GM12878 (cell line): ENCODE results near the gene OGFRL1. TPM values are rescaled to one million over a fixed set of nuclear protein-coding genes. Genes with fewer than 3 reads are reported as not detected.

Experiments
- ATAC-seq: fragments of 200-7000 bp; cut with Tn5 transposase; 3 replicates; pipeline ENCODE4 v1.9.1; 2020; ENCODE audit warnings: mild to moderate bottlenecking, moderate library complexity
- BruUV-seq: library from RNA; stranded (reverse); fragments of 400-500 nt; replicated peaks from 2 replicates; lab custom pipeline; 2021; lab: Mats Ljungman, UMichigan
- CTCF ChIA-PET: fragments of 300-600 bp; sonication (Branson Sonifier 250); formaldehyde crosslinking; extraction: SDS; loops from one replicate; lab custom pipeline; 2021; ENCODE audit warnings: inconsistent platforms; lab: Yijun Ruan, JAX
- POLR2A ChIA-PET: fragments of 350-600 bp; formaldehyde crosslinking; extraction: SDS; loops from one replicate; lab custom pipeline; 2021; ENCODE audit warnings: inconsistent platforms; lab: Charles Lee
- RAD21 ChIA-PET: fragments of 300-600 bp; sonication (Branson Sonifier 250); formaldehyde crosslinking; loops from one replicate; lab custom pipeline; 2023; ENCODE audit warnings: antibody characterized with exemption; ENCODE audit not compliant: unreplicated experiment; lab: Charles Lee
- SMC1A ChIA-PET: fragments of 300-600 bp; sonication (Branson Sonifier 250); formaldehyde crosslinking; loops from one replicate; lab custom pipeline; 2023; ENCODE audit not compliant: unreplicated experiment, uncharacterized antibody; lab: Charles Lee
- DNase-seq: peaks from one replicate; pipeline ENCODE4 v3.0.0-alpha.2; 2011; ENCODE audit warnings: low read depth, low spot score
- FAIRE-seq: peaks from 3 replicates; lab custom pipeline; 2011; peaks lifted over from hg19 to GRCh38; lab: Jason Lieb, UNC
- H2AFZ ChIP-seq: 2 replicates; pipeline ENCODE4 v1.6.0; 2011; ENCODE audit warnings: low read depth, low read length, control low read depth; ENCODE audit not compliant: control insufficient read depth
- H3K27ac ChIP-seq: 2 replicates; pipeline ENCODE4 v1.5.1; 2011; ENCODE audit warnings: control low read depth; ENCODE audit not compliant: control insufficient read depth, insufficient read depth
- H3K27me3 ChIP-seq, 2 experiments: replicated peaks in 1 of 2; 2 replicates each; pipeline versions ENCODE4 v1.6.0 to v1.6.1; 2011; ENCODE audit warnings: low read length in 1 of 2; ENCODE audit not compliant: control insufficient read depth in 2 of 2, insufficient read depth in 2 of 2
- H3K36me3 ChIP-seq, 2 experiments: 2 replicates each; pipeline ENCODE4 v1.5.1; 2011; ENCODE audit warnings: low read length in 1 of 2; ENCODE audit not compliant: control insufficient read depth in 2 of 2, insufficient read depth in 2 of 2
- H3K4me1 ChIP-seq: 2 replicates; pipeline ENCODE4 v1.6.1; 2011; ENCODE audit warnings: mild to moderate bottlenecking, low read length, moderate library complexity, mixed read lengths; ENCODE audit not compliant: control insufficient read depth, insufficient read depth
- H3K4me2 ChIP-seq: 2 replicates; pipeline ENCODE4 v1.6.0; 2011; ENCODE audit warnings: control low read depth; ENCODE audit not compliant: control insufficient read depth, insufficient read depth
- H3K4me3 ChIP-seq: fragments of 200-600 bp; sonication (generic); 2 replicates; pipeline ENCODE4 v1.5.1; 2016
- H3K79me2 ChIP-seq: 2 replicates; pipeline ENCODE4 v1.6.0; 2011; ENCODE audit warnings: low read length; ENCODE audit not compliant: control insufficient read depth, insufficient read depth
- H3K9ac ChIP-seq: 2 replicates; pipeline ENCODE4 v1.8.0; 2011; ENCODE audit warnings: low read length, control low read depth, mixed read lengths; ENCODE audit not compliant: control insufficient read depth, insufficient read depth
- H3K9me3 ChIP-seq: replicated peaks from 3 replicates; pipeline ENCODE4 v1.5.1; 2011; ENCODE audit warnings: mild to moderate bottlenecking, low read length; ENCODE audit not compliant: control insufficient read depth, insufficient read depth
- H4K20me1 ChIP-seq: 2 replicates; pipeline ENCODE4 v1.6.0; 2011; ENCODE audit not compliant: control insufficient read depth, insufficient read depth
- CHD1 ChIP-seq: IDR thresholded peaks from 2 replicates; pipeline ENCODE4 v1.6.1; 2012; ENCODE audit warnings: low read depth, low read length, improper control_type of control experiment
- ETV6 ChIP-seq, 2 experiments: fragments of 450-650 bp in 1 of 2; IDR thresholded peaks in 1 of 2; conservative IDR thresholded peaks in 1 of 2; 2 replicates each; pipeline ENCODE4 v1.6.1; 2014; ENCODE audit warnings: antibody characterized with exemption in 1 of 2, borderline replicate concordance in 1 of 2, low read depth in 1 of 2, mild to moderate bottlenecking in 1 of 2, moderate library complexity in 1 of 2
- EZH2 ChIP-seq: IDR thresholded peaks from 2 replicates; pipeline ENCODE4 v1.6.1; 2012; ENCODE audit warnings: low read depth, mild to moderate bottlenecking, control low read depth, inconsistent platforms, low read length, borderline replicate concordance; ENCODE audit not compliant: control insufficient read depth
- FOXK2 ChIP-seq: fragments of 450-650 bp; IDR thresholded peaks from 2 replicates; pipeline ENCODE4 v1.6.1; 2017; ENCODE audit warnings: mild to moderate bottlenecking, moderate library complexity
- GABPA ChIP-seq: IDR thresholded peaks from 2 replicates; pipeline ENCODE4 v1.6.1; 2014; ENCODE audit warnings: antibody characterized with exemption, low read depth, mild to moderate bottlenecking, inconsistent platforms
- HCFC1 ChIP-seq: fragments of 150-350 bp; IDR thresholded peaks from 2 replicates; pipeline ENCODE4 v1.6.1; 2014; ENCODE audit warnings: low read length
- HDGF ChIP-seq: fragments of 450-650 bp; IDR thresholded peaks from 2 replicates; pipeline ENCODE4 v1.6.1; 2016; ENCODE audit warnings: antibody characterized with exemption
- IRF3 ChIP-seq: fragments of 450-650 bp; IDR thresholded peaks from 2 replicates; pipeline ENCODE4 v1.6.1; 2014; ENCODE audit warnings: mild to moderate bottlenecking
- MAX ChIP-seq: IDR thresholded peaks from 2 replicates; pipeline ENCODE4 v1.6.1; 2012; ENCODE audit warnings: low read depth, low read length, improper control_type of control experiment
- MTA2 ChIP-seq: fragments of 450-650 bp; IDR thresholded peaks from 2 replicates; pipeline ENCODE4 v1.6.1; 2016; ENCODE audit warnings: low read depth, mild to moderate bottlenecking, moderate library complexity
- NRF1 ChIP-seq: conservative IDR thresholded peaks from 2 replicates; pipeline ENCODE4 v1.6.1; 2011; ENCODE audit warnings: mild to moderate bottlenecking, low read depth, low read length, improper control_type of control experiment
- PML ChIP-seq: IDR thresholded peaks from 2 replicates; pipeline ENCODE4 v1.6.1; 2012; ENCODE audit warnings: low read length, inconsistent platforms
- POLR2A ChIP-seq: IDR thresholded peaks from 2 replicates; pipeline ENCODE4 v1.6.1; 2011; ENCODE audit warnings: low read depth, mild to moderate bottlenecking, low read length
- RELB ChIP-seq: fragments of 450-650 bp; IDR thresholded peaks from 2 replicates; pipeline ENCODE4 v1.6.1; 2017; ENCODE audit warnings: low read depth, mild to moderate bottlenecking, moderate library complexity
- RUNX3 ChIP-seq: IDR thresholded peaks from 2 replicates; pipeline ENCODE4 v1.6.1; 2012; ENCODE audit warnings: low read length, inconsistent platforms
- TCF7 ChIP-seq: IDR thresholded peaks from 2 replicates; pipeline ENCODE4 v1.6.1; 2014; ENCODE audit warnings: antibody characterized with exemption, borderline replicate concordance
- WRNIP1 ChIP-seq: IDR thresholded peaks from 2 replicates; pipeline ENCODE4 v1.6.1; 2011; ENCODE audit warnings: low read depth, low read length, improper control_type of control experiment, borderline replicate concordance
- WGBS: methylation state at CpG from one replicate; pipeline ENCODE4 v1.1.6; 2016; ENCODE audit warnings: low lambda C conversion rate; ENCODE audit not compliant: insufficient replicate concordance, insufficient coverage; ENCODE audit errors: missing lambda C conversion rate; 5-methylcytosine and 5-hydroxymethylcytosine counted together
- in situ Hi-C: fragments of 300-500 bp; cut with MboI; formaldehyde crosslinking; loops from 9 replicates; pipeline ENCODE4 v1.14.3; 2018; ENCODE audit warnings: mixed read lengths
- intact Hi-C: fragments of 100-400 bp; cut with micrococcal nuclease; formaldehyde crosslinking; loops from one replicate; pipeline ENCODE4 v1.14.2; 2022; ENCODE audit not compliant: unreplicated experiment
- polyA plus RNA-seq, 11 experiments: library from polyadenylated mRNA; depleted of rRNA in 4 of 11; unstranded in 6 of 11; stranded (reverse) in 5 of 11; fragments of >200 nt; fragmentation: Nextera tagmentation in 4 of 11; fragmentation: Illumina TruSeq in 1 of 11; extraction: Ambion mirVana in 4 of 11; extraction: Trizol in 1 of 11; gene quantifications; 1 replicate in 1 of 11; 2 replicates in 10 of 11; pipeline versions ENCODE4 v1.2.1 to v1.2.3, GENCODE V29; 2011 to 2016; ENCODE audit warnings: inconsistent platforms in 2 of 11, missing spikeins in 2 of 11, low read depth in 1 of 11
- total RNA-seq, 4 experiments: library from RNA; depleted of rRNA in 3 of 4; stranded (reverse); fragments of >200 nt in 3 of 4; fragmentation: Illumina TruSeq in 1 of 4; extraction: Trizol in 1 of 4; gene quantifications; 2 replicates each; pipeline versions ENCODE4 v1.2.1 to v1.2.3, GENCODE V29; 2013 to 2021

OGFRL1 gene
- total and polyA plus RNA-seq, 10 of the 15 experiments (the other 5 are each of a cell fraction or from before 2014, with no cell fraction given) = 0.24 to 5.8 (median 2.3) TPM

- H3K4me3 ChIP-seq = no peak overlapping the region
- no peaks in the 10 kb centered on the region for H4K20me1 ChIP-seq
- no peaks in the 10 kb centered on the region for H3K36me3 ChIP-seq
- WGBS = 4% methylated on average over 1 of the region's 1 CpG
- H3K27me3 ChIP-seq = no peaks in the 10 kb centered on the region
- H3K79me2 ChIP-seq = no peaks in the 10 kb centered on the region
- BruUV-seq = no TSS peak
- POLR2A ChIA-PET = no interaction called here
- CTCF ChIA-PET = no interaction called here
- no peak overlapping the region for H2AFZ ChIP-seq
- H3K4me1 ChIP-seq = no peaks in the 10 kb centered on the region
- RAD21 ChIA-PET = no interaction called here
- SMC1A ChIA-PET = interaction anchor here (1.2 kb wide), 1 partner anchor 13 kb away, joined by 3 read pairs; no protein-coding TSS in a partner anchor
- H3K9ac ChIP-seq = no peak overlapping the region
- DNase-seq (no peak), FAIRE-seq (no peak), ATAC-seq (no peak)
- no peaks in the 10 kb centered on the region for H3K9me3 ChIP-seq
- no peak overlapping the region for H3K4me2 ChIP-seq
- no peak overlapping the region for H3K27ac ChIP-seq
- in situ Hi-C loops = no loop called here
- intact Hi-C loops = no loop called here
- TF ChIP-seq IRF3 = no peak
- TF ChIP-seq RUNX3 = no peak
- TF ChIP-seq TCF7 = no peak
- no peak for TF ChIP-seq HDGF
- no peak for TF ChIP-seq ETV6 (conservative IDR thresholded peaks at IDR 0.05 in 1 of 2, IDR thresholded peaks at IDR 0.05 in 1 of 2; ENCODE audit: borderline replicate concordance in 1 of 2, low read depth in 1 of 2)
- no peak for TF ChIP-seq MAX
- no peak for TF ChIP-seq RELB
- no peak for TF ChIP-seq POLR2A
- TF ChIP-seq PML = no peak
- TF ChIP-seq FOXK2 = no peak
- TF ChIP-seq CHD1 = no peak
- TF ChIP-seq EZH2 = no peak
- TF ChIP-seq HCFC1 = no peak
- TF ChIP-seq MTA2 = no peak
- TF ChIP-seq NRF1 = no peak
- no peak for TF ChIP-seq GABPA
- no peak for TF ChIP-seq WRNIP1
Measured at GRCh38 chr6:71310261-71310660, 21.6 kb downstream of the OGFRL1 start.
